Measurements from ENCODE around the gene C2orf69.
A peak's percentile ranks its signal among the peaks of the same experiment; 100 is the strongest.

C2orf69 gene

DNA sequence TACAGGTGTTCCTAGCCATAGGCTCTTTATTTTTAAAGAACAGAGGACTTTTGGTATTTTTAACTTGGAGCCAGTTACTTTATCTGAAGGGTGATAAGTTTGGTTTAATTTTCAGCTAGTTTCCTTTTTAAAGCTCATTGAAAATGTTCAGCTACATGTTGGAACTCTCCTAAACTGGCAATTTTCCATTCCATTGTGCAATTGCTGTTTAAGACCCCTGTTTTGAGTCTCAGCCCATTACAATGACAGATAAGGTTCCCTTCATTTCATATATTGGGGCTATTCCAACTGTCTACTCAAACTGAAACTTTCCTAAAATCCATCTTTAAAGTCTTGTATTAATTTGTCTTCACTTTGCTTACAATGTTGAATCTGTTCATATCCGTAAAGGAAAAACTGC, 55.9 kb downstream of the C2orf69 start:
- no peak overlapping the region for H3K27ac ChIP-seq
- TF ChIP-seq, protein P1, sequence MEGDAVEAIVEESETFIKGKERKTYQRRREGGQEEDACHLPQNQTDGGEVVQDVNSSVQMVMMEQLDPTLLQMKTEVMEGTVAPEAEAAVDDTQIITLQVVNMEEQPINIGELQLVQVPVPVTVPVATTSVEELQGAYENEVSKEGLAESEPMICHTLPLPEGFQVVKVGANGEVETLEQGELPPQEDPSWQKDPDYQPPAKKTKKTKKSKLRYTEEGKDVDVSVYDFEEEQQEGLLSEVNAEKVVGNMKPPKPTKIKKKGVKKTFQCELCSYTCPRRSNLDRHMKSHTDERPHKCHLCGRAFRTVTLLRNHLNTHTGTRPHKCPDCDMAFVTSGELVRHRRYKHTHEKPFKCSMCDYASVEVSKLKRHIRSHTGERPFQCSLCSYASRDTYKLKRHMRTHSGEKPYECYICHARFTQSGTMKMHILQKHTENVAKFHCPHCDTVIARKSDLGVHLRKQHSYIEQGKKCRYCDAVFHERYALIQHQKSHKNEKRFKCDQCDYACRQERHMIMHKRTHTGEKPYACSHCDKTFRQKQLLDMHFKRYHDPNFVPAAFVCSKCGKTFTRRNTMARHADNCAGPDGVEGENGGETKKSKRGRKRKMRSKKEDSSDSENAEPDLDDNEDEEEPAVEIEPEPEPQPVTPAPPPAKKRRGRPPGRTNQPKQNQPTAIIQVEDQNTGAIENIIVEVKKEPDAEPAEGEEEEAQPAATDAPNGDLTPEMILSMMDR (conservative IDR thresholded peaks at IDR 0.05): no peak
- TF ChIP-seq ZFX (IDR thresholded peaks at IDR 0.05): no peak

DNA sequence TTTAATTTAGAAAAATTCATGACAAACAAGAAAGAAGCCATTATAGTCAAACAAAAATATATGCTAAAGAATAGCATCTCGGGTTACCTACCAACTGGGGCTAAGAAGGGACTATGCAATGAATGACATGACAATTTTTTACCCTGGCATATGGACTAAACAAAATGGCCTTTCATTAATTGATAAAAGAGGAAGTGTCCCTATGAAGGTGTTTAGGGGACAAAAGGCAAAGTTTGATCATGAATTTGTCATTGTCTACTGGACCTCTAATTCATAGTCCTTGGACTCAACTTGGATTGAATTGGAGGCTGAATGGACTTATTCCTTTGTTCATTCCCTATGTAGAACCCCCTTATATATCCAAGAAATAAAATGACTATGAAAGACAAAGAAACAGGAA, 57.0 kb downstream of the C2orf69 start:
- H3K27ac ChIP-seq: no peak overlapping the region
- TF ChIP-seq, protein P1 (conservative IDR thresholded peaks at IDR 0.05): no peak

DNA sequence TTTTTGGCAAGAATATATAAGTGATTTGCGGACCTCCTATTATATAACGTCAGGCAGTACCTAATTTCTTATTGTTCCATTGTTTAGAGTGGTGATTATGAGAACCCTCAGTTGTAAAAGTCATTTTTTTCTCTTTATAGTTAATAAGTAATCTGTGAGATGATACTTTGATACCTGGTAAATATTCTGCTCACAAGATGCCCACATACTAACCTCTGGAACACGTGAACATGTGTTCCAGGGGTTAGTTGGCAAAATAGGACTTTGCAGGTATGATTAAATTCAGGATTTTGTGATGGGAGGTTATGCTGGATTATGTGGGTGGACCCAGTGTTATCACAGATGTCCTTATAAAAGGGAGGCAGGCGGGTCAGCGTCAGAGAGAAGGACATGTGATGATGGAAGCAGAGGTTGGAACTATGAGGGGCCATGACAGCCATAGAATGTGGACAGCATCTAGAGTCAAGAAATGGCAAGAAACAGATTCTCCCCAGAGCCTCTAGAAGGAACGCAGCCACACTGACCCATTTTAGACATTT, 61.1 kb downstream of the C2orf69 start:
- H3K27ac ChIP-seq: no peak overlapping the region
- TF ChIP-seq ZFX (IDR thresholded peaks at IDR 0.05): no peak
- TF ChIP-seq, protein P1 (conservative IDR thresholded peaks at IDR 0.05): no peak

DNA sequence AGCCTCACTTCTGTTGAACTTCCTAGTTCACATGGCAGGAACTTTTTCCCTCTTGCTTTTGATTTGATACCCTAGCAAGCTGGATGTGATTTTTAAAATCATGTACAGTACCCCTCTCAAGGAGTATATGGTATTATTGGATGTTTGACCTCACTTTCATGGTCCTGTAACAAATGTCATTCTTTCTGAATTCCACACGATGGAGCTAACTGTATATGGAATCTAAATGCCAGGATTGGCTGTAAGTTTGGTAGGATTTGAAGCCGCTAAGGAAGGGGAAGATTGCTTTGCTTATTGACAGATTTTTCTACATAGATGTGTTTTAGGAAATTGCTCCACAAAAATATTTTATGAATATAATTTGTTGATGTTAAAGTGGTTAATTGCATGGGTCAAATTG, 62.6 kb downstream of the C2orf69 start:
- TF ChIP-seq, protein P1 (conservative IDR thresholded peaks at IDR 0.05): peak; percentile 69
- no peak for TF ChIP-seq ZFX (IDR thresholded peaks at IDR 0.05)
- no peak overlapping the region for H3K27ac ChIP-seq

DNA sequence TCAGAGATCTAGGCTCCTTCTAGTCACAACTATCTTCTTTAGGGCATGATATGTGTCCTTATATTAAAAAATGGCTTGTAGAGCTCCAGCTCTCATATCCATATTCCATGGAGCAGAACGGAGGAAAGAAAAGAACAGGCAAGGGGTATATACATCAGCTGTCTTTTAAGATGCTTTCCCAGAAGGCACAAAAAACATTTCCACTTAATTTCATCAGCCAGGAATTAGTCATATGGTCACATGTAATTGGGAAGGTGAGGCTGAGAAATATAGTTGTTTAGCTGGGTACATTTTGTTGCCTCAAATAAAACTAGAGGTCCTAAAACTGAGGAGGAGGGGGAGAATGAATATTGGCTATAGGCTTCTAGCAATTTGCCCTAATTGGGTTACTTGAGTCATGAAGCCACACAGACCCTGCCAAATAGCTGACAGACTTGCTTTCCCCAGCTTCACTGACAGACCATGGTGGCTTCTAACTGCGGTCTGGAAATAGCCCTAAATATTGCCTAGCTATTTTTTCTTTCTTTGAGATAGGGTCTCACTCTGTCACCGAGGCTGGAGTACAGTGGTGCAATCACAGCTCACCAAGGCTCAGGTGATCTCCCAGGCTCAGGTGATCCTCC, 64.3 kb downstream of the C2orf69 start:
- TF ChIP-seq, protein P1 (conservative IDR thresholded peaks at IDR 0.05): no peak
- TF ChIP-seq ZFX (IDR thresholded peaks at IDR 0.05): no peak
- H3K27ac ChIP-seq: no peak overlapping the region

Measured in C4-2B (cell line).